Stimulated activated CD4-positive, alpha-beta T cell treated with anti-CD3 and anti-CD28 coated beads, Interleukin-15, amount 100 ng/mL, for 24 hours (primary cell): Measurements from ENCODE around the gene HADHA.

Experiments used
- DNase-seq: peaks from one replicate; pipeline ENCODE4 v3.0.0-alpha.2; 2020

The HADHA gene

DNA sequence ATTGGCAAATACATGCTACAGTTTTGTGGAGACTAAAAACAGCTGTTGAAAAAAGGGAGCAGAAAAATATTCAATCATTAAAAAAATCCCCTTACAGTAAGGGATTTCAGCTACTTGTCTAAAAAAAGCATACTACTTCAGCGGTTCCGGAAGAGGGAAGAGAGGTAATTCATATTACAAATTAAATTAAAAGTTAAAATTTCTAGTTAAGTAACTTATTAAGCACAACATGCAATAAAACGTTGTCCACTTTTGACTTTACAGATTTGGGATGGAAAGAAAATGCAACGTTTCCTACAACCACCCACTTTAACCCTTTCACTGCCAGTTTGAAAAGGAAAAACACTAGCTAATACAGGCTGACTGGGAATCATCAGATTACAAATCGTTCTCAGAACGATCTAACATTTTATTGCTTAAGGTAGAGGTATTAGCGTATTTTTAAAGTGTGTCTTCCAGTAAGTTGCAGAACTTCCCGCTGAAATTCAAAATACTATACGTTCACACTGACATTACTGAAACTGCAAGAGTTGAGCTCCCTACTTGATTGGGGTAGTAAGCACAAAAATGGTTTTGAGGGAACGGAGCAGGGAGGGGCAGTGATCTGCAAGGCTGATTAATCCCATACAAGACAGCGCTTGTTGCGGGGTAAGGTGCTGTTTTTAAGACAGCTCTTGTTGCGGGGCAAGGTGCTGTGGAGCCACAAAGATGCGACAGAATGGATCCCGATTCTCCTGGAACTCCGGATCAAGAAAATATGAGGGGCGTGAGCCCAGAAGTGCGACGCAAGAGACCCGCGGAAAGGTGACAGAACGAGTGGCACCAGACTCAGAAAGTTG is 743 bp downstream of the HADHA start:
- no peak for DNase-seq

DNA sequence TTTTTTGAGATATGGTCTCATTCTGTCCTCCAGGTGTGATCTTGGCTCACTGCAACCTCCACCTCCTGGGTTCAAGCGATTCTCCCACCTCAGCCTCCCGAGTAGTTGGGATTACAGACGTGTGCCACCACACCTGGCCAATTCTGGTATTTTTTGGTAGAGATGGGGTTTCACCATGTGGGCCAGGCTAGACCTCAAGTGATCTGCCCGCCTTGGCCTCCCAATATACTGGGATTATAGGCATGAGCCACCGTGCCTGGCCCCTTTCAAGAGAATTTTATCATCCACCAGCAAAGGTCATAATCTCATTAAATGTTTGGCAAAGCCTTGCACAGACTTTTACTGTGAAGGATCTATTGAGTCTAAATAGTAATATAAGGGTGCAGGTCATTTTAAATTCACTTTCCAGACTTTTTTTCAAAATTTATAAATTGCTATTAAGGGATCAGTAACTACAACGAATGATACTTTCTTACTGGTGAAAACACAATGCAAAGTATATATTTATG is 2.5 kb downstream of the HADHA start:
- no peak for DNase-seq

DNA sequence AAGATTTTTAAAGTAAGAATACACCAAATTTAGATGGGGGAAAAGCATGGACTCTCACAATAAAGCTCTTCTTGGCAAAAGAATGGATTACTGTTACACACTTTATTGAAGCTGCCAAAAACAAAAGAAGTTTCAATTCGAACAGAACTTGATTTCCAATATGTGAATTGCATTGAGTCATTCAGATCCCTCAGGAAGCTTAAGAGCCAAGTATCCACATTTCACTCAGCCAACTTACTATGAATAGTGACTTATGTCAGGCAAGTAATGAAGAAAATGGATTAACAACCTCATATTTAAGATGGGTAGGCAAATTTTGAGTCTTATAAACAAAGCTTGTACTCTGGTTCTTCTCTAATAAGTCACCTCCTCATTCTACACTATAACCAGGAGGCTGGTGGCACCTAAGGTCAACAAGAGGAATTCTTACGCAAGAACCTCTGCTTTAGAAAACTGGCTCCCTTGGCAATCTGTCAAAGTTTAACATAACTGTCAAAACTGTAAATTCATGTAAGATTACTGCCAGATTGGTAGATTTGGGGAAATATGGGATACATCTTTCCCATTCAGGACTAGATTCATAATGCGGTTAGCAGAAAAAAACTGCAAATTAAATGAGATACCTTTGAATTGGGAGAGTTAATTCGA is 6.0 kb downstream of the HADHA start:
- no peak for DNase-seq

DNA sequence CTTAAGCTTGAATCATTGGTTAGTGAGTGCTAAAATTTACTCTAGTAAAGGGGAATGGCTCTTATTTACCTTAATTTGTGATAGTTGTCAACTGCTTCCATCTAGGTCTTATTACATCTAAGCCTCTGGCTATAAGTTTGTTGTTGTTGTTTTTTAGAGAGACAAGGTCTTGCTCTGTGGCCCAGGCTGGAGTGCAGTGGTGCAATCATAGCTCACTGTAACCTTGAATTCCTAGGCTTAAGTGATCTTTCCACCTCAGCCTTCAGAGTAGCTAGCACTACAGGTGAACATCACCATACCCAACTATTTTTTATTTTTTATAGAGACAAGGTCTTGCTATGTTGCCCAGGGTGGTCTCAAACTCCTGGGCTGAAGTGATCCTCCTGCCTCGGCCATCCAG is 6.6 kb downstream of the HADHA start:
- no peak for DNase-seq

DNA sequence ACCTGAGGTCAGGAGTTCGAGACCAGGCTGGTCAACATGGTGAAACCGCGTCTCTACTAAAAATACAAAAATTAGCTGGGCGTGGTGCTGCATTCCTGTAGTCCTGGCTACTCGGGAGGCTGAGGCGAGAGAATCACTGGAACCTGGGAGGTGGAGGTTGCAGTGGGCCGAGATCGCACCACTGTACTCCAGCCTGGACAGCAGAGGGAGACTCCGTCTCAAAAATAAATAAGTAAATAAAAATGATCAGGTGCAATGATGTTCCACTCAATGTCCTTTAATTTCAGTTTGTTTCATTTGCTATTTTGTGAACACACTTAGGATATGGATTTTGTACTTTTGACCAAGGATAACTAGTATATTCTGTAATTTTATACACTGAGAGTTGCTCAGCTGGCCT is 9.3 kb downstream of the HADHA start:
- DNase-seq, result no peak

DNA sequence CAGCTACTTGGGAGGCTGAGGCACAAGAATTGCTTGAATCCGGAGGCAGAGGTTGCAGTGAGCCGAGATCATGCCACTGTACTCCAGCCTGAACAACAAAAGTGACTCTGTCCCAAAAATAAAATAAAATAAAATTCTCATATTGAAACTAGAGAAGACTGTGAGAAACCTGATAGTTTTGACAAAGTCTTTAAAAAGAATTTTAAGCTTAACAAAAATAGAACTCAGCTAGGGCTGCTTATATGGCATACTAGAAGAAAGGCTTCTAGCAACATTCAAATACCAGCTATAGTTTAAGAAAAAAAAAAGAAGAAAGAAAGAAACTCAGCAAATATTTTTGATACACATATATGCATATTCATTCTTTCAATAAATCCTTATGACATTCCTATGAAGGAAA is 13.6 kb downstream of the HADHA start:
- no peak for DNase-seq

DNA sequence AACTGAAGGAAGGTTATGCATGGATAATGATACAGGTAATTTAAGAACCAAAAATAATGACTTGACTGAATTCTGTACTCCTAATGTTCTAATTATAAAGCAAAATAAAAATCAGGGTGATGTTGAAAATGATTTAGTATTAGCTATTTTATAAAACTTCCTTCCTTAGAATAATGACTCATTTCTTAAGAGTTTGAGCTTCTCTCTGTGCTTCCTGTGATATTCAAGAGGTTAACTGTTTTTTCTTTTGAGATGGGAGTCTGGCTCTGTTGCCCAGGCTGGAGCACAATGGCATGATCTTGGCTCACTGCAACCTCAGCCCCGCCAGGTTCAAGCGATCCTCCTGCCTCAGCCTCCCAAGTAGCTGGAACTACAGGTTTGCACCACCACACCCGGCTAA is 14.8 kb downstream of the HADHA start:
- DNase-seq, result no peak

DNA sequence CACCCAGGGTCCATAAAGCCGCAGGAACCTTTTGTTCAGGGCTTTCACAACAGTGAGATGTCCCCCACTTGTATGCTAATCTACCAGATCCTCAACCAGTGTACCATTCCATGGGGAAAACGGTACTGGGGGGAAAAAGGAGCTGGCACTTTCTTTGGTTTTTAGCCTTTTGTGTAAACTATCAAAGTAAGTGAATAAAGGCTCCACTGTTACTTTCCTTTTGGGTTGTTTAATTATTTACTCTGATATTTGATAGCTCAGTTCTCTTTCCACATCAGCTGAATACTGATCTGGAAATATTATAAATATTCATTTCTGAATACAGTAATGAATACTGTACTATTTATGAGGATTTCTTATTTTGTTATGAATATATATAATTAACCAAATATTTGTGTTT is 20.3 kb downstream of the HADHA start:
- DNase-seq, result no peak

DNA sequence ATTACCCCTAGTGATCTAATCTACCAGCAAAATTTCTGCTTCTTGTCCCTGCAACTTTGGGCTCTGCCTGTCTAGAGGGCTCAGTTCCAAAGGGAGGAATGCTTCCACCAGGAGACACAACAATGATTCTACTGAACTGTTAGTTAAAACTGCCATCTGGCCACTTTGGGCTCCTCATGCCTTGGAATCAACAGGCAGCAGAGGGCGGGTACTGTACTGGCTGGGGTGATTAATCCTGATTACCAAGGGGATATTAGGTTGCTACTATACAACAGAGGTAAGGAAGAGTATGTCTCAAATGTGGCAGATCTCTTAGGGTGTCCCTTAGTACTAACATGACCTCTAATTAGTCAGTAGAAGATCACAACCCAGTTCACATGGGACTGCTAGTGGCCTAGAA is 21.4 kb downstream of the HADHA start:
- no peak for DNase-seq

DNA sequence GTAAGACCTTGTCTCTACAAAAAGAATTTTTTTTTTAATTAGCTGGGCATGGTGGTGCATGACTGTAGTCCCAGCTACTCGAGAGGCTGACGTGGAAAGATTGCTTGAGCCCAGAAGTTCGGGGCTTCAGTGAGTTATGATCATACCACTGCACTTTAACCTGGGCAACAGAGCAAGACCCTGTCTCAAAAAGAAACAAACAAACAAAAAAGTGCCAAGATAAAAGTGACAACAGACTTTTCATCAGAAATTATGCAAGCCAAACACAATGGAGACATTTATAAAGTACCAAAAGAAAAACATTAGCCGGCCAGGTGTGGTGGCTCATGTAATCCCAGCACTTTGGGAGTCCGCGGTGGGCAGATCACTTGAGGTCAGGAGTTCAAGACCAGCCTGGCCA is 26.7 kb downstream of the HADHA start:
- no peak for DNase-seq

DNA sequence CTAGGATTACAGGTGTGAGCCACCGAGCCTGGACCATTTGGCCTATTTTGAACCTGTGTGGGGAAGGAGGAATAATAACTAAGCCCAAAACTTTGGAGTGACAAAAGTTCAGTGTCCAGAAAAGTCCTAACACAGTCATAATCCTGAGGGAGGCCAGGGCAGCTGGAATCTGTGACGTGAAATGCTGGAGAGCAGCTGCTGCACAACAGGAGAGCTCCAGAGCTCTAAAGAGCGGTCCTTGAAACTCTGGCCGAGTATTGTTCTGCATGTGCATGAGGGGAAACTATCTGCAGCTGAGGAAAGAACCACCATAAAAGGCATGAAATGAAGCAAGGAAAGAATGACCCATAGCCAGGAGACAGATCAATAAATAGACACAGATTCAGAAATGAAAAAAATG is 27.8 kb downstream of the HADHA start:
- DNase-seq, result no peak

DNA sequence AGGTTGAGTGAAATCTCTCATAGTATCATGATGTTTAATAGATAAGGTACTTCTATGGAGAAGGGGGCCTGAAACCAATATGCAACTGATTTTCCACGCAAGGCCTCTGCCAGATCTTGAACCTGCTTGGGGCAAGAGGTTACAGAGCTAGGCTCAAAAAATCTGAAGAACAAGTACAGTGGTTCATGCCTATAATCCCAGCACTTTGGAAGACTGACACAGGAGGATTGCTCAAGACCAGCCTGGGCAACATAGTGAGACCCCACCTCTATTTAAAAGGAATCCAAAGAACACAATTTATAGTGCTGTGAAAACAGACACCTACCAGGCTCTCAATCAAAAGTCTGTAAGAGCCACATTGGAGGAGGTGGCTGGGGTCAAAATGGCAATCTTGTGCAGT is 28.6 kb downstream of the HADHA start:
- DNase-seq, result no peak

DNA sequence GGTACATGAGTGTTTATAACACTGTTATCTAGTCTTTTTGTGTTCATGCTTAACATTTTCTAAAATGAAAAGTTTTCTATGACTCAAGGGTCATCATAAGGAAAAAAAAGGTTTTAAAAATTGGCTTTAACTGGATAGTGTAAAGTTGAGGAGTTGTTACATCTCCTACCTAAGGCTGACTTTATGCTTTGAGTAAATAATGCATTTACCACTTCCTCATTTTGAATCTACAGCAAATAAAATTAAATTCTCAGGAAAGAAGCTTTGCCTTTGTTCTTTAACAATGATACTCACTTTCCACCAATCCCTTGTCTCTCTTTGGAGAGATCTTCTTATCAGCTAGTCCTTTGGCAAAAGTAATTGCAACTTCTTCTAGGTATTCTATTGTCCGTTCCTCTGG is 29.7 kb downstream of the HADHA start:
- DNase-seq, result no peak

DNA sequence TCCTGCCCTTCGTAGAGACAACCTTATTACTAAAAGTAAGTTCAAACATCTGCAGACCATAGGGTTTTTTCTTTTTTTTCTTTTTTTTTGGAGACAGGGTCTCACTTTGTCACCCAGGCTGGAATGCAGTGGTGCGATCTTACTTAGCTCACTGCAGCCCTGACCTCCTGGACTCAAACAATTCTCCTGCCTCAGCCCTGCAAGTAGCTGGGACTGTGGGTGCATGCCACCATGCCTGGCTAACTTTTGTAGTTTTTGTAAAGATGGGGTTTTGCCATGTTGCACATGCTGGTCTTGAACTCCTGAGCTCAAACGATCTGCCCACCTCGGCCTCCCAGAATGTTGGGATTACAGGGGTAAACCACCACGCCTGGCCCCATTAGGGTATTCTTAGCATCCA is 32.4 kb downstream of the HADHA start:
- no peak for DNase-seq

DNA sequence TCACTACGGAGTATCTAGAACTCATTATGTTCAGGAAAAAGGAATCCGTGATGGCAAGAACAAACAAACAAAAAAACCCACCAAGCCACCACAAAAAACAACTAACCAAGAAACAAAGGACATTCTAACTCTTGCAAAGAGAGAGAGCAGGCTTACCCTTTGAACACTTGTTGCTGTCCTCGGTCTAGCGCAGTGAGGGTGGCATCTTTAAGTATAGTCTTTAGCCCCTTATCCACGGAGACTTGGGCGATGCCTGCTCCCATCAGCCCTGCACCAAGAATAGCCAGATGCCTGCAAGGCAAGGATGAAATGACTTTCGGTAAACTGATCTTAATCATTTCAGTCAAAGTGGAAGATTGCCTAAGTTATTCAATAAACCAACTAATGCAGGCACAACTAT is 40.5 kb downstream of the HADHA start:
- DNase-seq, result no peak

DNA sequence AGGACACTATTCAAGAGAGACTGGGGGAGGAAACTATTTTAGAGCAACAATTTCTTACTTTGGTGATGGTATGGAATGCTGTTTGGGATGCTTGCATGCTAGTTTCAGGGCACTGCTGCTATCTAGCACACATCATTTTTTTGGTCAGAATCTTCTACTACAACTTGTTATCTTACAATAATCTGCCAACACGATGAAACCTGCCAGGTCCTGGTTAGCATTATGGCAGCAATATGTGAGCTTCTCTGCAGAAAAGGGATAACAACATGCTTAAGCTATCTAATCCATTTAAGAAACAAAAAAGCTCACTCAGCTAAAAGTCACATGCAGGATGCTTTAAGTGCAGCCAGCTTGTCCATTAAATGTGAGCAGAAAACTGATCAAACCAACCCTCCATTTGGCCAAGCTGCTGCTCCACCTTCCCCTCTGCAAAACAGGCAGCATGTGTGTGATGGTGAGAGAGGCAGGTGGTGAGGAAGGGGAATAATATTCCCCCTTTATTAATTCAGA is 41.4 kb downstream of the HADHA start:
- no peak for DNase-seq

DNA sequence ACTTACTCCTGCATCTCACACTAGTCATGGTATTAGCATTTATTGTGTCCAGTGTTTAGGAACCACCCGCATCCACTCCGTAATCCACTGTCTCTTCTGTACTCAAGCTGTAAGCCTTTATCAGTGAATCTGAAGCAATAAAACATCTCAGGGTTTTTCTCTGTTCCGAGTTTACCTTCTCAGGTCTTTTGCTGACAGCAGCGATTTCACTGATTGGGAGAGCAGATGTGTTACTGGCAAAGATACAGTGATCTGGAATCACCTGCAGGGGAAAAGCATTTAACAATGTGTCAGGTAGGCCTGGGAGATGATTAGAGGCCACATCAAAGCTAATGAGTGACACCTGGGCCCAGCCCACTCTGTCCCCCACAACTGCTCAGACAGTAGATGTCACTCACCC is 46.9 kb downstream of the HADHA start:
- DNase-seq, result no peak

DNA sequence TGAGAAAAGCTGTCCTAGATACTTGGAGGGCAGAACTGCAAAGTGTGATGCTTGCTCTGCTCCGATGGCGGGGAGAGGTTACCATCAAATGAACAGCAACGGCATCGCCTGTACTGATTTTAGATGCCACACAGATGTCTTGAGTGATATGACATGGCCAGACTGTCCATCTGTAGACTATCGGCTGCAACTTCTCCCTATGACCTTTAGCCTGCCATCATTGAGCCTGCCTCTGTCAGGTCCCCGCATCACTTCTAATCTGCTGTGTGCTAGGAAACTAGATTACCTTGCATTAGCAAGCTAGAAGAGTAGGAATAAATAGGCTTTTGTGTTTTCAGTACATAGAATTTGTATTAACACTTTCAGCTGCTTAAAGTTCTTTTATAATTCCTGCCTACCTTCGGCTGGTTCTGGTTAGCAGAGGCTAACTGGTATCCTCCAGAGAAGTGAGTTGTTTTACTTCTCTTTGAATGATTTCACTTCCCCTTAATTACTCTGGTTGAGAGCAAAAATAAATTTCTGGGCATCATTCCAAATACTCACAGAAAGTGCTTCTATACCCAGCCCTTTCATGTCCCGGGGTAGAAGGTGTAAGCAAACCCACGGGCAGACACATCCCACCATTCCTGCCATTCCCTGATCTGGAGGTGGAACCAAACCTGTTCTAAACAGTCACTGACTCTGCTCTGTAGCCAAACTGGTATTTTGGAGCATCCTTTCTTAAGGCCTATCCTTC is 47.6 kb downstream of the HADHA start:
- DNase-seq, result no peak

DNA sequence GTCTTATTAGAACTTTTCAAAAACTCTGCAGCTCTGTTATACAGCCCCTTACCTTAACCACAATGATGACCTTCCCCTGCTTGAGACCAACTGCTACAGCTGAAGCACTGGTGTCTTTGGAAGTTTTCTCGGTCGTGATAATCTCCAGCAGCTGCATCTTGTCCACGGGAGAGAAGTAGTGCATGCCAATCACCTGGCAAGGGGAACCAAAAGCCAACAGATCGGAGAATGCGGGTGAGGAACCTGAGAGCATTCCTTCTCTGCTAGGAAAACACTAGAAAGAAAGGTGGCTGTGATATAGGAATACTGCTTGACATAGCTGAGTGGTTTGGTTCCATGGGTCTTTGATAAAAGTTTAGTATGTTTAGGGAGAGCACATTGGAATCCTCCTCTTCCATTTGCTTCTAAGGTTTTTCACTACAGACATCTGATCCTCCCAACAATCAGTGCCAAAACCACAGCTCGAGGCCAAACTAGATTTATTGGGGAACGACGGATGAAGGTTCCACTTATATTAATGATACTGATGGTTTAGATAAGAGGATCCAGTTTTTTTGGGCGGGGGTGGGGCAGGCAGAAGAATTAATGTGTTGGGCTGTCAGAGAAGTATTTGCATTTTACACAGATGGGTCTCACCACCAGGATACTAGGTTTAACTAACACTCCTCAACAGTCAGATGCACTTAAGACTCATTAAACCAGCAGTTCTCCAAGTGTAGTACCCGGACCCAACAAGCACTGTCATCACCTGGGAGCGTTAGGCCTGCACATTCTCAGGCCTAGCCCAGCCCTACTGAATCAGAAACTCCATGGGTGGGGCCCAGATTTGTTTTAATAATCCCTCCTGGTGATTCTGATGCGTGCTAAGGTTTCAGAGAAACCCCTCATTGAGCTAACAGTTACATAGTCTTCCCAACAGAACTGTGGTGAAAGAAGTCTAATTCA is 49.1 kb downstream of the HADHA start:
- no peak for DNase-seq

DNA sequence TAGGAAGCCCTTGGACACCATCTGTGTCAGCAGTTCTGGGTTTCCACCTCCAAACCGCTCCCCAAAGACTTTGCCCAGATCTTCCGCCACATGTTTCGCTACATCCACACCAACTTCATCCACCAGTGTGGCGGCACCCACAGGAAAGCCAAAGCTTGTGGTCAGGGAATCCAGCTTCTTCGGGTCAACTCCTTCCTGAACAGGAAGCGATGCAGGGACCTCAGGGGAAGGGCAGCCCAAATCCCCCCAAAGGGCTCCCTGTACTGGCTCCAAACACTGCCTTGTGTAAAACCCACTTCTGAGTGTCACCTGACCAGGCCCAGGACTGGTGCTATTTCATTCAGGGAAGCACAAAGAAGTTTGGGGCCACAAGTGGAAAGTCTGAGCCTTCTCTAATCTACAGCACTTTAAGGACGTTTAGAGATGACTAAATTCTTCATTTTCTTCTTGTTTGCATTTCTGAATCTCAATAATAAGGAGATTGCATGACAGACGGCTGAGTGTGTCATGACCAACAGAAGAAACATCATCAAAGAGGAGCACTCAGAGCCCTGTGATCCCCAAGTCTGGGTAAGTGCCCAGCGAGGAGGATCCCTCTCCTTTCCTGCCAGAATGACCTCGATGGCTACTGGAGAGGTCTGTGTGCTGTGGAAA is 50.7 kb downstream of the HADHA start:
- DNase-seq, result no peak

DNA sequence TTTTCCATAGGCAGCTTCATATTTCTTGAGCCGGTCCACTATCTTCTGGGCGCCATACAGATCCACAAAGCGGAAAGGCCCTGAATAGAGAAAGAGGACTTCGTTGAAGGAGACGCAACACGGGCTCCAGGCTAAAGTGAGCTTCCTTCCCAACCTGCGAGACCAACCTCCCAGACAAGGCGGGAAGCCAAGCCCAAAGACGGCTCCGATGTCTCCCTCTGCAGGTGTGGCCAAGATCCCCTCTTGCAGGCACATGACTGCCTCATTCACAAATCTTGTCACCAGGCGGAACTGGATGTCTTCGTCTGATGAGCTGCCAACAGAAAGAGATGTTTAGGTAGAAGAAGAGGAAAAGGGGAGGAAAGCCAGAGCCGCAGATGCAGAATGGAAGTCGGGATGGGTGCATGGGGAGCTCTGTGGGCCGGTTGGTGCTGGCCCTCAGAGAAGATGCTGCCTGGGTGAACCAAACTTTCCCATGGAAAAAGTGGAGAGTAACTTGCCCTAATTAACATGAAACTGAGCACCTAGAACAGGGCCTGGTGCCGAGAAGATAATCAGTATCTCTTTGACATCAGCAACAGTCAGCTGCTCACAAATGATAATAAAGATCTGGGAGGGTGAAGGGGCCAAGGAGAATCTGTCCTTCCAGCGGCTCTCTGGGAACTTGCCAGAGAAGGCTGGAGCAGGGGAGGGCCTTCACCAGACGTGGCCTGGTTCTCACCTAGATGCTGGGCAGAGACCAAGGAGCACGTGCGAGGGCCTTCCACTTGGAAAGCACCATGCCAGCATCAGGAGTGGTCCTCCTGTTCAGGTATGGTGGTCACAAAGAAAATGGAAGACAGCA is 52.9 kb downstream of the HADHA start:
- no peak for DNase-seq
